SK-N-SH (cell line): ENCODE measurements around the gene HOXC6. TPM values are rescaled to one million over a fixed set of nuclear protein-coding genes. Genes with fewer than 3 reads are reported as not detected.
"Not testable (repeated sequence)": the region's sequence is repeated elsewhere in the genome, so short reads cannot be mapped to it uniquely, and the experiment has no call there.

Experiments
- CTCF ChIA-PET: fragments of 300-600, 350-600 bp; formaldehyde crosslinking; extraction: SDS; loops from one replicate; lab custom pipeline; 2021; lab: Yijun Ruan, JAX
- POLR2A ChIA-PET: fragments of 350-600 bp; sonication (Branson Sonifier 250); formaldehyde crosslinking; extraction: SDS; loops from one replicate; lab custom pipeline; 2020; ENCODE audit warnings: antibody characterized with exemption, inconsistent platforms; lab: Yijun Ruan, JAX
- DNase-seq: peaks from one replicate; pipeline ENCODE4 v3.0.0; 2012
- H2AFZ ChIP-seq: fragments of 200-600 bp; sonication (generic); 2 replicates; pipeline ENCODE4 v1.8.1; 2016; ENCODE audit warnings: antibody characterized with exemption, mild to moderate bottlenecking, low read depth
- H3F3A ChIP-seq: fragments of 200-600 bp; sonication (generic); replicated peaks from 2 replicates; pipeline ENCODE3; 2016; ENCODE audit warnings: antibody characterized with exemption, mild to moderate bottlenecking; ENCODE audit not compliant: insufficient read depth
- H3K27ac ChIP-seq, 2 experiments: fragments of 200-500 bp in 1 of 2; fragments of 200-600 bp in 1 of 2; sonication (Bioruptor generic) in 1 of 2; sonication (generic), shearing (Covaris generic) in 1 of 2; 2 replicates each; pipeline versions ENCODE4 v1.5.1 to v1.6.1; 2014 to 2016; ENCODE audit warnings: low read depth in 2 of 2, inconsistent platforms in 1 of 2, low read length in 1 of 2, mild to moderate bottlenecking in 1 of 2, mixed read lengths in 1 of 2
- H3K27me3 ChIP-seq: fragments of 200-600 bp; sonication (generic), shearing (Covaris generic); 2 replicates; pipeline ENCODE4 v1.6.1; 2016; ENCODE audit warnings: mixed run types; ENCODE audit not compliant: insufficient read depth
- H3K36me3 ChIP-seq, 2 experiments: fragments of 200-500 bp in 1 of 2; fragments of 200-600 bp in 1 of 2; sonication (Bioruptor generic) in 1 of 2; sonication (generic) in 1 of 2; replicated peaks in 1 of 2; 2 replicates each; pipeline versions ENCODE3 to v1.5.1; 2014 to 2016; ENCODE audit warnings: low read length in 1 of 2, mild to moderate bottlenecking in 1 of 2; ENCODE audit not compliant: insufficient read depth in 2 of 2, control insufficient read depth in 1 of 2
- H3K4me1 ChIP-seq, 2 experiments: fragments of 200-500 bp in 1 of 2; fragments of 200-600 bp in 1 of 2; sonication (Bioruptor generic) in 1 of 2; sonication (generic), shearing (Covaris generic) in 1 of 2; 2 replicates each; pipeline versions ENCODE4 v1.5.1 to v1.6.1; 2014 to 2016; ENCODE audit warnings: low read depth in 1 of 2, low read length in 1 of 2, mixed run types in 1 of 2; ENCODE audit not compliant: insufficient read depth in 2 of 2, control insufficient read depth in 1 of 2
- H3K4me2 ChIP-seq: fragments of 200-600 bp; sonication (generic), shearing (Covaris generic); 2 replicates; pipeline ENCODE4 v1.6.1; 2017; ENCODE audit warnings: mixed run types
- H3K4me3 ChIP-seq, 2 experiments: fragments of 200-500 bp in 1 of 2; fragments of 200-600 bp in 1 of 2; sonication (Bioruptor generic) in 1 of 2; sonication (generic), shearing (Covaris generic) in 1 of 2; 2 replicates each; pipeline versions ENCODE4 v1.5.1 to v1.8.1; 2014 to 2016; ENCODE audit warnings: low read depth in 2 of 2, inconsistent platforms in 1 of 2, low read length in 1 of 2, mild to moderate bottlenecking in 1 of 2, mixed read lengths in 1 of 2, moderate library complexity in 1 of 2
- H3K79me2 ChIP-seq: fragments of 200-600 bp; sonication (generic); 2 replicates; pipeline ENCODE4 v1.8.1; 2017; ENCODE audit warnings: mild to moderate bottlenecking; ENCODE audit not compliant: insufficient read depth
- H3K9ac ChIP-seq: fragments of 200-600 bp; sonication (generic); 2 replicates; pipeline ENCODE4 v1.6.1; 2017; ENCODE audit warnings: mixed run types
- H3K9me2 ChIP-seq: fragments of 200-600 bp; sonication (generic); 2 replicates; pipeline ENCODE4 v1.6.1; 2017; ENCODE audit warnings: mixed run types
- H3K9me3 ChIP-seq: fragments of 200-600 bp; sonication (generic); 2 replicates; pipeline ENCODE4 v1.6.1; 2017; ENCODE audit warnings: mixed run types, mild to moderate bottlenecking, moderate library complexity
- H4K20me1 ChIP-seq: fragments of 200-600 bp; sonication (generic); 2 replicates; pipeline ENCODE4 v1.6.1; 2017; ENCODE audit warnings: mild to moderate bottlenecking, mixed run types; ENCODE audit not compliant: insufficient read depth
- EZH2phosphoT487 ChIP-seq: fragments of 200-600 bp; sonication (generic); IDR thresholded peaks from 2 replicates; pipeline ENCODE4 v1.6.1; 2017; ENCODE audit warnings: low read depth, mixed run types, mild to moderate bottlenecking, antibody characterized with exemption, moderate library complexity, borderline replicate concordance
- POLR2AphosphoS5 ChIP-seq: IDR thresholded peaks from 2 replicates; pipeline ENCODE4 v1.6.1; 2012; ENCODE audit warnings: low read depth, low read length
- REST ChIP-seq: IDR thresholded peaks from 2 replicates; pipeline ENCODE4 v1.6.1; 2012; ENCODE audit warnings: mild to moderate bottlenecking, low read depth, low read length, moderate library complexity
- USF2 ChIP-seq: fragments of 150-350 bp; IDR thresholded peaks from 2 replicates; pipeline ENCODE4 v1.6.1; 2017; ENCODE audit warnings: antibody characterized with exemption, low read length, low read depth, borderline replicate concordance
- WGBS: methylation state at CpG from one replicate; pipeline ENCODE4 v1.1.6; 2017; ENCODE audit warnings: low lambda C conversion rate; 5-methylcytosine and 5-hydroxymethylcytosine counted together
- polyA plus RNA-seq, 3 experiments: library from polyadenylated mRNA; depleted of rRNA; stranded (reverse); fragments of >200 nt; gene quantifications; 2 replicates each; pipeline ENCODE4 v1.2.3, GENCODE V29; 2012

HOXC6 gene
- polyA plus RNA-seq, 1 of the 3 experiments (the other 2 are of a cell fraction), result 9.1 TPM

- no peak overlapping the region for H3K9ac ChIP-seq
- H4K20me1 ChIP-seq, result no peaks in the 10 kb centered on the region
- no peaks in the 10 kb centered on the region for H3K27me3 ChIP-seq
- no peak overlapping the region for H3K4me3 ChIP-seq
- no peak overlapping the region for H3K4me2 ChIP-seq
- TF ChIP-seq POLR2AphosphoS5, result no peak
- no peak for TF ChIP-seq EZH2phosphoT487
- no peak for TF ChIP-seq USF2
- TF ChIP-seq REST, result no peak
- 48% methylated on average over 2 of the region's 2 CpGs for WGBS
- H3K9me3 ChIP-seq, result no peaks in the 10 kb centered on the region
- peaks cover 4% of the 10 kb centered on the region for H3F3A ChIP-seq
- no peak for DNase-seq
- POLR2A ChIA-PET, result no interaction called here
- peaks cover 0 to 27% of the 10 kb centered on the region in 2 experiments; a peak in 1 of 4 replicates for H3K4me1 ChIP-seq
- CTCF ChIA-PET, result interaction anchor here (0.7 to 23.2 kb wide), 7 partner anchors 8 to 173 kb away, joined by 3 to 548 read pairs (median 8); partner anchors contain the start of genes HOXC4, HOXC5, HOXC6 and SMUG1
- no peaks in the 10 kb centered on the region for H3K36me3 ChIP-seq
- no peaks in the 10 kb centered on the region for H3K9me2 ChIP-seq
- no peak overlapping the region for H3K27ac ChIP-seq
- no peaks in the 10 kb centered on the region for H3K79me2 ChIP-seq
- no peak overlapping the region for H2AFZ ChIP-seq
Observed at GRCh38 chr12:54041097-54041690, 13.0 kb downstream of the HOXC6 start.

- DNase-seq, H3F3A ChIP-seq, H3K4me3 ChIP-seq, H3K9ac ChIP-seq, H3K36me3 ChIP-seq, H3K9me2 ChIP-seq, H2AFZ ChIP-seq, H4K20me1 ChIP-seq, POLR2A ChIA-PET, H3K27me3 ChIP-seq, H3K9me3 ChIP-seq, H3K4me2 ChIP-seq, H3K27ac ChIP-seq, H3K79me2 ChIP-seq: not testable (repeated sequence)
- peaks cover 0 to 19% of the 10 kb centered on the region in 2 experiments; a peak in 1 of 4 replicates for H3K4me1 ChIP-seq
- WGBS, result 78% methylated on average over 6 of the region's 6 CpGs
- CTCF ChIA-PET, result interaction anchor here (0.7 to 23.2 kb wide), 5 partner anchors 12 to 173 kb away, joined by 3 to 548 read pairs (median 6); partner anchors contain the start of genes HOXC4 and SMUG1
Observed at GRCh38 chr12:54042033-54042432, 13.8 kb downstream of the HOXC6 start.
